ENCODE measurements around the gene RGR. TPM values are rescaled to one million over a fixed set of nuclear protein-coding genes. Genes with fewer than 3 reads are reported as not detected.

The RGR gene
- total RNA-seq, 4 donors from 2014 or later = not detected

GRCh38 chr10:84306751-84307384 lies 62.0 kb downstream of the RGR start:
- Histone ChIP-seq H3K36me3 (no peaks in the 10 kb centered on the region), H3K4me3 (no peak overlapping the region), H3K27me3 (peaks cover 12% of the 10 kb centered on the region), H3K9me3 (no peaks in the 10 kb centered on the region), H3K4me1 (peaks cover 3% of the 10 kb centered on the region), H3K27ac (no peak overlapping the region)
- no peak for TF ChIP-seq EP300 (IDR thresholded peaks at IDR 0.05)
- TF ChIP-seq POLR2AphosphoS5 (IDR thresholded peaks at IDR 0.05) = no peak
- TF ChIP-seq CTCF (IDR thresholded peaks at IDR 0.05) = no peak
- no peak for TF ChIP-seq POLR2A (IDR thresholded peaks at IDR 0.05)
- whole genome bisulfite sequencing = 90% methylated on average over 4 of the region's 4 CpGs
- no peak for DNase-seq (ENCODE audit: low spot score in 2 of 2)

- H3K27me3 ChIP-seq = peaks cover under 1% of the 10 kb centered on the region
- H3K27ac ChIP-seq = no peak overlapping the region
Measured at GRCh38 chr10:84308021-84308420, 63.2 kb downstream of the RGR start.

GRCh38 chr10:84308481-84309304 lies 63.8 kb downstream of the RGR start:
- no peak overlapping the region for H3K27ac ChIP-seq
- no peaks in the 10 kb centered on the region for H3K9me3 ChIP-seq
- WGBS = 25% methylated on average over 6 of the region's 6 CpGs
- no peak for DNase-seq (ENCODE audit: low spot score in 2 of 2)
- no peaks in the 10 kb centered on the region for H3K27me3 ChIP-seq
- no peaks in the 10 kb centered on the region for H3K36me3 ChIP-seq
- no peak overlapping the region for H3K4me3 ChIP-seq
- H3K4me1 ChIP-seq = peaks cover 3% of the 10 kb centered on the region
- TF ChIP-seq POLR2A (IDR thresholded peaks at IDR 0.05) (no peak), CTCF (IDR thresholded peaks at IDR 0.05) (no peak), POLR2AphosphoS5 (IDR thresholded peaks at IDR 0.05) (no peak), EP300 (IDR thresholded peaks at IDR 0.05) (no peak)

More at GRCh38 chr10:84308021-84308420, 63.2 kb downstream of the RGR start:
- DNase-seq (ENCODE audit: low spot score in 2 of 2) = no peak
- no peak for TF ChIP-seq POLR2A (IDR thresholded peaks at IDR 0.05)
- no peak for TF ChIP-seq CTCF (IDR thresholded peaks at IDR 0.05)
- TF ChIP-seq POLR2AphosphoS5 (IDR thresholded peaks at IDR 0.05) = no peak
- TF ChIP-seq EP300 (IDR thresholded peaks at IDR 0.05) = no peak
- Histone ChIP-seq H3K4me3 (no peak overlapping the region), H3K36me3 (no peaks in the 10 kb centered on the region), H3K4me1 (peaks cover 3% of the 10 kb centered on the region), H3K9me3 (no peaks in the 10 kb centered on the region)
- WGBS = 51% methylated on average over 1 of the region's 1 CpG

Other genes with a start within 250 kb of the RGR start
- 100 to 1,000 TPM in 3 of 4 donors, 10 to 100 TPM in 1; 91.2 to 132 (median 125) TPM for gene GHITM, start 105.5 kb upstream of the RGR start, total RNA-seq
- gene GPR15LG, start 71.3 kb upstream of the RGR start, total RNA-seq = 10 to 100 TPM in 2 of 4 donors, 1 to 10 TPM in 2; 2.0 to 19.3 (median 8.6) TPM
- 100 to 1,000 TPM; 106 to 398 (median 143) TPM for gene CDHR1, start 50.5 kb upstream of the RGR start, total RNA-seq
- not detected for gene LRIT2, start 19.5 kb upstream of the RGR start, total RNA-seq
- gene LRIT1, start 3.5 kb upstream of the RGR start, total RNA-seq = not detected
- gene CCSER2, start 83.5 kb downstream of the RGR start, total RNA-seq = 10 to 100 TPM; 39.8 to 52.7 (median 47.9) TPM

Measured in suprapubic skin (tissue), 4 donors.